H1 (cell line): Measurements from ENCODE around the gene BLOC1S3.
A peak's percentile ranks its signal among the peaks of the same experiment; 100 is the strongest.

Source experiments
- ATF3 ChIP-seq: IDR thresholded peaks from 2 replicates; pipeline ENCODE4 v1.6.1; 2011; ENCODE audit warnings: low read depth, mild to moderate bottlenecking, low read length; ENCODE audit not compliant: insufficient read depth
- BACH1 ChIP-seq: IDR thresholded peaks from 2 replicates; pipeline ENCODE4 v1.6.1; 2012; ENCODE audit warnings: low read length, improper control_type of control experiment
- BRCA1 ChIP-seq: IDR thresholded peaks from 2 replicates; pipeline ENCODE4 v1.6.1; 2012; ENCODE audit warnings: low read depth, low read length, improper control_type of control experiment
- CHD7 ChIP-seq: fragments of 300-600 bp; sonication (generic); IDR thresholded peaks from 2 replicates; pipeline ENCODE4 v1.7.1; 2012; ENCODE audit warnings: low read length, moderate library complexity, mild to moderate bottlenecking, inconsistent platforms; ENCODE audit not compliant: insufficient replicate concordance
- CTCF ChIP-seq, 3 experiments: IDR thresholded peaks; 1 replicate in 2 of 3; 2 replicates in 1 of 3; pipeline versions ENCODE4 v1.5.1 to v1.6.1; 2011; ENCODE audit warnings: low read length in 3 of 3, mild to moderate bottlenecking in 3 of 3, inconsistent platforms in 2 of 3, low read depth in 1 of 3, moderate library complexity in 1 of 3; ENCODE audit not compliant: insufficient read depth in 1 of 3; ENCODE audit errors: control extremely low read depth in 1 of 3
- EP300 ChIP-seq, 2 experiments: IDR thresholded peaks; 1 replicate in 1 of 2; 2 replicates in 1 of 2; pipeline ENCODE4 v1.6.1; 2011 to 2012; ENCODE audit warnings: low read depth in 2 of 2, low read length in 2 of 2, mild to moderate bottlenecking in 2 of 2, borderline replicate concordance in 1 of 2, inconsistent platforms in 1 of 2, moderate library complexity in 1 of 2
- EZH2 ChIP-seq: fragments of 200-600 bp; sonication (generic); IDR thresholded peaks from 2 replicates; pipeline ENCODE4 v1.7.1; 2012; ENCODE audit warnings: low read depth, mild to moderate bottlenecking, moderate library complexity, low read length, inconsistent platforms; ENCODE audit not compliant: severe bottlenecking
- FOSL1 ChIP-seq: IDR thresholded peaks from 2 replicates; pipeline ENCODE4 v1.6.1; 2011; ENCODE audit warnings: mild to moderate bottlenecking, low read depth, low read length, moderate library complexity; ENCODE audit not compliant: insufficient read depth
- HDAC2 ChIP-seq, 2 experiments: fragments of 300-600 bp in 1 of 2; sonication (generic) in 1 of 2; IDR thresholded peaks; 2 replicates each; pipeline ENCODE4 v1.6.1; 2011 to 2012; ENCODE audit warnings: low read depth in 2 of 2, low read length in 2 of 2, mild to moderate bottlenecking in 2 of 2, moderate library complexity in 2 of 2, borderline replicate concordance in 1 of 2, inconsistent platforms in 1 of 2
- JUN ChIP-seq: IDR thresholded peaks from 2 replicates; pipeline ENCODE4 v1.6.1; 2011; ENCODE audit warnings: low read depth, mild to moderate bottlenecking, improper control_type of control experiment, low read length
- MAX ChIP-seq: IDR thresholded peaks from 2 replicates; pipeline ENCODE4 v1.6.1; 2012; ENCODE audit warnings: inconsistent platforms
- POLR2A ChIP-seq, 2 experiments: IDR thresholded peaks; 1 replicate in 1 of 2; 2 replicates in 1 of 2; pipeline ENCODE4 v1.6.1; 2011; ENCODE audit warnings: low read depth in 2 of 2, low read length in 2 of 2, mild to moderate bottlenecking in 2 of 2; ENCODE audit errors: control extremely low read depth in 1 of 2
- POLR2AphosphoS5 ChIP-seq: IDR thresholded peaks from 2 replicates; pipeline ENCODE4 v1.6.1; 2011; ENCODE audit warnings: low read depth, low read length

- TF ChIP-seq MAX (0 out of 2 replicates have a peak, but pooled peaks have one; percentile 24), HDAC2 (IDR thresholded peaks at IDR 0.05; ENCODE audit: borderline replicate concordance in 1 of 2, low read depth in 2 of 2, low read length in 2 of 2) (no peak), CTCF (IDR thresholded peaks at IDR 0.05; ENCODE audit: control extremely low read depth in 1 of 3, insufficient read depth in 1 of 3, low read depth in 1 of 3, low read length in 3 of 3) (peak in 2 of 3 experiments; percentile 71 to 74; a peak in 3 of 4 replicates), CHD7 (no peak), EP300 (IDR thresholded peaks at IDR 0.05; ENCODE audit: borderline replicate concordance in 1 of 2, low read depth in 2 of 2, low read length in 2 of 2) (no peak), BACH1 (no peak), ATF3 (no peak), POLR2AphosphoS5 (no peak), JUN (no peak), BRCA1 (no peak), POLR2A (IDR thresholded peaks at IDR 0.05; ENCODE audit: control extremely low read depth in 1 of 2, low read depth in 2 of 2, low read length in 2 of 2) (no peak), FOSL1 (no peak), EZH2 (no peak)
Measured at GRCh38 chr19:45187421-45188100, 9.0 kb downstream of the BLOC1S3 start.
